ENCODE data around the gene KCNMA1.

The KCNMA1 gene

GRCh38 chr10:77485847-77486246 is 151.8 kb downstream of the KCNMA1 start:
- no peak for DNase-seq (ENCODE audit: low spot score)

GRCh38 chr10:77482072-77482471 is 155.5 kb downstream of the KCNMA1 start:
- DNase-seq (ENCODE audit: low spot score), result no peak

GRCh38 chr10:77479586-77479985 is 158.0 kb downstream of the KCNMA1 start:
- no peak for DNase-seq (ENCODE audit: low spot score)

GRCh38 chr10:77478962-77479359 is 158.6 kb downstream of the KCNMA1 start:
- no peak for DNase-seq (ENCODE audit: low spot score)

- DNase-seq (ENCODE audit: low spot score), result peak; percentile 79
Observed at GRCh38 chr10:77478247-77478961, 159.2 kb downstream of the KCNMA1 start.

GRCh38 chr10:77475522-77475921 is 162.1 kb downstream of the KCNMA1 start:
- DNase-seq (ENCODE audit: low spot score), result no peak

GRCh38 chr10:77474939-77475338 is 162.7 kb downstream of the KCNMA1 start:
- no peak for DNase-seq (ENCODE audit: low spot score)

- no peak for DNase-seq (ENCODE audit: low spot score)
Observed at GRCh38 chr10:77474386-77474785, 163.2 kb downstream of the KCNMA1 start.

GRCh38 chr10:77472146-77472545 is 165.5 kb downstream of the KCNMA1 start:
- no peak for DNase-seq (ENCODE audit: low spot score)

- no peak for DNase-seq (ENCODE audit: low spot score)
Observed at GRCh38 chr10:77471069-77471536, 166.5 kb downstream of the KCNMA1 start.

GRCh38 chr10:77467422-77467963 is 170.1 kb downstream of the KCNMA1 start:
- DNase-seq (ENCODE audit: low spot score), result no peak

- peak; percentile 30 for DNase-seq (ENCODE audit: low spot score)
Observed at GRCh38 chr10:77463967-77464745, 173.5 kb downstream of the KCNMA1 start.

GRCh38 chr10:77463499-77463898 is 174.1 kb downstream of the KCNMA1 start:
- no peak for DNase-seq (ENCODE audit: low spot score)

GRCh38 chr10:77461636-77462296 is 175.8 kb downstream of the KCNMA1 start:
- no peak for DNase-seq (ENCODE audit: low spot score)

- no peak for DNase-seq (ENCODE audit: low spot score)
Observed at GRCh38 chr10:77459905-77460304, 177.7 kb downstream of the KCNMA1 start.

GRCh38 chr10:77458986-77459590 is 178.5 kb downstream of the KCNMA1 start:
- DNase-seq (ENCODE audit: low spot score), result peak; percentile 39

GRCh38 chr10:77457721-77458120 is 179.9 kb downstream of the KCNMA1 start:
- DNase-seq (ENCODE audit: low spot score), result no peak

GRCh38 chr10:77457266-77457665 is 180.3 kb downstream of the KCNMA1 start:
- no peak for DNase-seq (ENCODE audit: low spot score)

GRCh38 chr10:77456414-77456813 is 181.2 kb downstream of the KCNMA1 start:
- DNase-seq (ENCODE audit: low spot score), result no peak

- DNase-seq (ENCODE audit: low spot score), result no peak
Observed at GRCh38 chr10:77455561-77455960, 182.0 kb downstream of the KCNMA1 start.

GRCh38 chr10:77452952-77453564 is 184.6 kb downstream of the KCNMA1 start:
- no peak for DNase-seq (ENCODE audit: low spot score)

GRCh38 chr10:77451886-77452285 is 185.7 kb downstream of the KCNMA1 start:
- DNase-seq (ENCODE audit: low spot score), result no peak
